Activated B cell treated with CpG ODN at 0.5 μM for 24 hours (primary cell): ENCODE data around the gene SLC37A1. TPM values are rescaled to one million over a fixed set of nuclear protein-coding genes. Genes with fewer than 3 reads are reported as not detected.

Source experiments
- ATAC-seq: fragments of 200-7000 bp; cut with Tn5 transposase; one replicate; pipeline ENCODE4 v1.10.0; 2021; ENCODE audit warnings: low read depth, mild to moderate bottlenecking, moderate library complexity
- CTCF ChIA-PET: fragments of 350-600 bp; sonication (Branson Sonifier 250); formaldehyde crosslinking; loops from one replicate; lab custom pipeline; 2021; ENCODE audit warnings: antibody characterized with exemption; lab: Charles Lee
- POLR2A ChIA-PET: fragments of 350-600 bp; sonication (Branson Sonifier 250); formaldehyde crosslinking; loops from one replicate; lab custom pipeline; 2021; ENCODE audit warnings: antibody characterized with exemption; lab: Charles Lee
- DNase-seq: peaks from one replicate; pipeline ENCODE4 v3.0.0; 2022
- H3K27ac Mint-ChIP-seq: one replicate; pipeline ENCODE4 v1.8.0; 2020; ENCODE audit warnings: mixed read lengths
- H3K27me3 Mint-ChIP-seq: one replicate; pipeline ENCODE4 v1.8.0; 2021; ENCODE audit warnings: mixed read lengths
- H3K36me3 Mint-ChIP-seq: one replicate; pipeline ENCODE4 v1.8.0; 2021; ENCODE audit warnings: low read depth, mixed read lengths
- H3K4me1 Mint-ChIP-seq: one replicate; pipeline ENCODE4 v1.8.0; 2021; ENCODE audit warnings: mixed read lengths
- H3K4me3 Mint-ChIP-seq: one replicate; pipeline ENCODE4 v1.8.0; 2020; ENCODE audit warnings: mild to moderate bottlenecking, mixed read lengths
- H3K9me3 Mint-ChIP-seq: one replicate; pipeline ENCODE4 v1.8.0; 2020; ENCODE audit warnings: mixed read lengths
- intact Hi-C: fragments of 100-400 bp; cut with micrococcal nuclease; formaldehyde crosslinking; loops from one replicate; pipeline ENCODE4 v1.15.1; 2024
- total RNA-seq: library from RNA; stranded (reverse); gene quantifications from 2 replicates; pipeline ENCODE4 v1.2.3, GENCODE V29; 2022
- TF ChIP-seq, protein P1 (sequence below): fragments of 200-600 bp; IDR thresholded peaks from one replicate; pipeline ENCODE4 v1.8.0; 2022; ENCODE audit warnings: antibody characterized with exemption, mild to moderate bottlenecking

Gene SLC37A1
- total RNA-seq, 1 donor from 2014 or later, result 47.9 TPM

- TF ChIP-seq, protein P1, sequence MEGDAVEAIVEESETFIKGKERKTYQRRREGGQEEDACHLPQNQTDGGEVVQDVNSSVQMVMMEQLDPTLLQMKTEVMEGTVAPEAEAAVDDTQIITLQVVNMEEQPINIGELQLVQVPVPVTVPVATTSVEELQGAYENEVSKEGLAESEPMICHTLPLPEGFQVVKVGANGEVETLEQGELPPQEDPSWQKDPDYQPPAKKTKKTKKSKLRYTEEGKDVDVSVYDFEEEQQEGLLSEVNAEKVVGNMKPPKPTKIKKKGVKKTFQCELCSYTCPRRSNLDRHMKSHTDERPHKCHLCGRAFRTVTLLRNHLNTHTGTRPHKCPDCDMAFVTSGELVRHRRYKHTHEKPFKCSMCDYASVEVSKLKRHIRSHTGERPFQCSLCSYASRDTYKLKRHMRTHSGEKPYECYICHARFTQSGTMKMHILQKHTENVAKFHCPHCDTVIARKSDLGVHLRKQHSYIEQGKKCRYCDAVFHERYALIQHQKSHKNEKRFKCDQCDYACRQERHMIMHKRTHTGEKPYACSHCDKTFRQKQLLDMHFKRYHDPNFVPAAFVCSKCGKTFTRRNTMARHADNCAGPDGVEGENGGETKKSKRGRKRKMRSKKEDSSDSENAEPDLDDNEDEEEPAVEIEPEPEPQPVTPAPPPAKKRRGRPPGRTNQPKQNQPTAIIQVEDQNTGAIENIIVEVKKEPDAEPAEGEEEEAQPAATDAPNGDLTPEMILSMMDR, result no peak
- Mint-ChIP-seq H3K4me3 (no peak overlapping the region), H3K4me1 (peaks cover 3% of the 10 kb centered on the region), H3K36me3 (peaks cover 82% of the 10 kb centered on the region), H3K9me3 (no peaks in the 10 kb centered on the region), H3K27me3 (no peaks in the 10 kb centered on the region), H3K27ac (no peak overlapping the region)
- CTCF ChIA-PET, result no interaction called here
- POLR2A ChIA-PET, result no interaction called here
- ATAC-seq (no peak), DNase-seq (no peak)
- intact Hi-C loops, result no loop called here
These were observed 35.2 kb downstream of the SLC37A1 start for GRCh38 chr21:42548687-42549406.

- Mint-ChIP-seq H3K9me3 (no peaks in the 10 kb centered on the region), H3K36me3 (peaks cover 80% of the 10 kb centered on the region), H3K4me1 (no peaks in the 10 kb centered on the region), H3K27me3 (no peaks in the 10 kb centered on the region), H3K27ac (no peak overlapping the region), H3K4me3 (no peak overlapping the region)
- intact Hi-C loops, result no loop called here
- ChIA-PET POLR2A (no interaction called here), CTCF (no interaction called here)
- TF ChIP-seq, protein P1, result no peak
- ATAC-seq (no peak), DNase-seq (no peak)
These were observed 37.2 kb downstream of the SLC37A1 start for GRCh38 chr21:42550817-42551216.

DNA sequence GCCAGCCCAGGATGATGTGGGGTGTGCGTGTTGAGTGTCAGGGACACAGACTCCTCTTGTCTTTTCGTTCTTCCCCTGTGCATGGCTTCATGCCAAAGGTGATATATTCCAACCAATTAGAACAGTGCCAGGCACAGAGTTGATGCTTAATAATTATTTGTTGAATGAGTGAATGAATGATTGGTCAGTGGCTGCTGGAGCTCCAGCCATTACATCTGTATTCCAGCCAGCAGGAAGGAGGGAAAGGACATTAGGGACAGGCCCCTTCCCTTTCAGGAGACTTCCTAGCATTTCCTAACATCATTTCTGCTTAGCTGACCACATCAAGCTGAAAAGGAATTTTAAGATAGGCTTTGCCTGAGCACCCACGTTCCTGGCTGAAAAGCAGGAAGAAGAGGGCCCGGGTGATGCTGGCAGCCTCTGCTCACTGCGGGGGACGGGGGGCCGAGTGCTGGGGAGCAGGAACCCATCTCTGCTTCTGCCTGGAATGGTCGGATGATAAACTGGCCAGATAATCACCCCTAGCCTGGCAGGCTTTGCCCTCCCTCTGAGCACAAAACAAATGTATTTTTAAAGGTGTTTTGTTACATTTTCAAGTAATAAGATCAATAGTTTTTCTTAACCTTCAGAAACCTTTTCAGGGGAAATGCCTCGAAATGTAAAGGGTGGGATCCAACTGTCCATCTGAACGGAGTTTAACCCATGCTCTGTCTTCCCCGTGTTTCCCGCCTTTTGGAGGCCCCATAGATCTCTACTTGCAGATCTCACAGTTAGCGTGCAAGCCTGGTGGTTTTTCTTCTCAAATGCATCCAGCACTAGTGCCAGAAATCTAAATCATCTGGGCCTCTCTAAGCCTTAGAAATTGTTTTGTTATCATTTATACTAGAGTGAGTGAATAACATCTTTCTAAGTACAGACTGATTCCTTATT, 39.0 kb downstream of the SLC37A1 start:
- DNase-seq (no peak), ATAC-seq (no peak)
- ChIA-PET CTCF (no interaction called here), POLR2A (no interaction called here)
- Mint-ChIP-seq H3K27me3 (no peaks in the 10 kb centered on the region), H3K4me3 (no peak overlapping the region), H3K27ac (no peak overlapping the region), H3K36me3 (peaks cover 78% of the 10 kb centered on the region), H3K9me3 (no peaks in the 10 kb centered on the region), H3K4me1 (peaks cover 9% of the 10 kb centered on the region)
- intact Hi-C loops, result no loop called here
- TF ChIP-seq, protein P1, result no peak

DNA sequence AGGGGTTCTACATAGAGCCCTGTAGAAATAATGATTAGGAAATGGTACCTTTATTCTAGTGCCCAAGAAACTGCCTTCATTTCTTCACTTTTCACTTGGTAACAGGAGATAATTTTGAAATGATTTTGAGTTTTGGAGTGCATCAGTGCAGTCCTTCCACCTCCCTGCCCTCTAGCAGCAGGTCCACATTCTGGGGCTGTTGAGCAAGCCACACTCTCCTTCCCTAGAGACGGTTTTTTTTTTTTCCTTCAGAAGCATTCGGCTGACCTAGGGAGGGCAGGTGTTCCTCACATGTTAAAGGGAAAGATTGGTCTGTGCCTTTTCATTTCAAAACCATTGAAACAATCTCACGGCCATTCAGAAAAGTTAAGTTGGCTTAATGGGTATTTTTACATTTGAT, 39.8 kb downstream of the SLC37A1 start:
- ATAC-seq (no peak), DNase-seq (no peak)
- no peaks in the 10 kb centered on the region for H3K9me3 Mint-ChIP-seq
- H3K27me3 Mint-ChIP-seq, result no peaks in the 10 kb centered on the region
- TF ChIP-seq, protein P1, result no peak
- peaks cover 77% of the 10 kb centered on the region for H3K36me3 Mint-ChIP-seq
- H3K27ac Mint-ChIP-seq, result no peak overlapping the region
- ChIA-PET POLR2A (interaction anchor here (0.6 kb wide), 1 partner anchor 18 kb away, joined by 3 read pairs; no protein-coding TSS in a partner anchor), CTCF (no interaction called here)
- intact Hi-C loops, result no loop called here
- peaks cover 9% of the 10 kb centered on the region for H3K4me1 Mint-ChIP-seq
- no peak overlapping the region for H3K4me3 Mint-ChIP-seq
